ENCODE data around the gene PCSK5. TPM values are rescaled to one million over a fixed set of nuclear protein-coding genes. Genes with fewer than 3 reads are reported as not detected.
"Not testable (repeated sequence)": the region's sequence is repeated elsewhere in the genome, so short reads cannot be mapped to it uniquely, and the experiment has no call there.

Gene PCSK5
- total RNA-seq, 5 donors from 2014 or later (not counting 1 experiment from before 2014, with no cell fraction given) = 9.1 to 24.1 (median 12.7) TPM

DNA sequence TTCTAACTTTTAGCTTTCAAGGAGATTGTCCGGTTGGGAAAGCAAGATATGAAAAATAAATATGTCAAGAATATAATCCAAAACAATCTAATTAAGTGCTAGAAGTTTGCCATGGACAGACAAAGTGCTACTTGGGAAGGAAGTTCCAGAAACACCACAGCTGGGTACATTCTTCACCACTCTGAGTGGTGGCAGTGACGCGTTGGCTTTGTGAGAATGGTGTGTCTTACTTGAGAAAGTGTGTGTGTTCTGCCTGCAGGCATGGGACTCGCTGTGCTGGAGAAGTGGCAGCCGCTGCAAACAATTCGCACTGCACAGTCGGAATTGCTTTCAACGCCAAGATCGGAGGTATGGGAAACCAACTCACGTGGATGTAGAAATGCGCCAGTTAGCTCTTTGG lies 177.2 kb downstream of the PCSK5 start:
- ChIA-PET POLR2A (no interaction called here), CTCF (no interaction called here)
- H3K27me3 ChIP-seq (replicated peaks in 1 of 2; ENCODE audit: control insufficient read depth in 2 of 2, extremely low read depth in 1 of 2, insufficient read depth in 2 of 2, low read length in 1 of 2) = no peaks in the 10 kb centered on the region
- H3K4me1 Mint-ChIP-seq = peaks cover 2 to 14% (median 9%) of the 10 kb centered on the region in 3 donors
- H3K27ac ChIP-seq (ENCODE audit: low read length) = no peak overlapping the region
- DNase-seq (no peak), ATAC-seq (replicated peaks in 1 of 4) (no peak)
- no peaks in the 10 kb centered on the region for H3K9me3 ChIP-seq
- no peaks in the 10 kb centered on the region for H3K27me3 Mint-ChIP-seq
- H3K36me3 Mint-ChIP-seq = peaks cover 30% of the 10 kb centered on the region
- H3K27ac Mint-ChIP-seq = no peak overlapping the region
- H3K9me3 Mint-ChIP-seq = peaks cover 0 to 3% (median 0%) of the 10 kb centered on the region in 3 donors
- H3K4me3 ChIP-seq (ENCODE audit: control insufficient read depth in 1 of 2, extremely low read depth in 1 of 2, low read length in 1 of 2) = no peak overlapping the region
- no peak overlapping the region for H3K4me3 Mint-ChIP-seq
- no peaks in the 10 kb centered on the region for H3K4me1 ChIP-seq (ENCODE audit: control insufficient read depth in 1 of 2, extremely low read depth in 1 of 2, insufficient read depth in 2 of 2, low read length in 2 of 2)
- peaks cover 0 to 2% of the 10 kb centered on the region in 2 donors for H3K36me3 ChIP-seq (ENCODE audit: control insufficient read depth in 2 of 2, extremely low read depth in 1 of 2, insufficient read depth in 1 of 2, low read length in 1 of 2)
- WGBS (ENCODE audit: insufficient coverage) = 98% methylated on average over 9 of the region's 11 CpGs

DNA sequence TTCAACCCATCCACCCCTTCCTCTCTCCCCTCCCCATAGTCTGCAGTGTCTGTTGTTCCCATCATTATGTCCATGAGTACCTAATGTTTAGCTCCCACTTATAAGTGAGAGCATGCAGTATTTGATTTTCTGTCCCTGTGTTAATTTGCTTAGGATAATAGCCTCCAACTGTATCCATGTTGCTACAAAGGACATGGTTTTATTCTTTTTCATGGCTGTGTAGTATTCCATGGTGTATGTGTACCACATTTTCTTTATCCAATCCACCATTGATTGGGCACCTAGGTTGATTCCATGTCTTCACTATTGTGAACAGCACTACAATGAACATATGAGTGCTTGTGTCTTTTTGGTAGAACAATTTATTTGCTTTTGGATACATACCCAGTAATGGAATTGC lies 187.1 kb downstream of the PCSK5 start:
- peaks cover 4 to 10% (median 4%) of the 10 kb centered on the region in 3 donors for H3K4me1 Mint-ChIP-seq
- H3K27ac ChIP-seq (ENCODE audit: low read length) = no peak overlapping the region
- no peaks in the 10 kb centered on the region for H3K9me3 ChIP-seq
- H3K36me3 ChIP-seq (ENCODE audit: control insufficient read depth in 2 of 2, extremely low read depth in 1 of 2, insufficient read depth in 1 of 2, low read length in 1 of 2) = no peaks in the 10 kb centered on the region
- no peak overlapping the region for H3K4me3 ChIP-seq (ENCODE audit: control insufficient read depth in 1 of 2, extremely low read depth in 1 of 2, low read length in 1 of 2)
- H3K27me3 ChIP-seq (replicated peaks in 1 of 2; ENCODE audit: control insufficient read depth in 2 of 2, extremely low read depth in 1 of 2, insufficient read depth in 2 of 2, low read length in 1 of 2) = no peaks in the 10 kb centered on the region
- H3K9me3 Mint-ChIP-seq = peaks cover 6 to 16% (median 7%) of the 10 kb centered on the region in 3 donors
- POLR2A ChIA-PET = no interaction called here
- no peak overlapping the region for H3K27ac Mint-ChIP-seq
- no peaks in the 10 kb centered on the region for H3K4me1 ChIP-seq (ENCODE audit: control insufficient read depth in 1 of 2, extremely low read depth in 1 of 2, insufficient read depth in 2 of 2, low read length in 2 of 2)
- H3K4me3 Mint-ChIP-seq = no peak overlapping the region
- ATAC-seq (replicated peaks in 1 of 4) (no peak), DNase-seq (no peak)
- H3K27me3 Mint-ChIP-seq = no peaks in the 10 kb centered on the region
- CTCF ChIA-PET = no interaction called here
- H3K36me3 Mint-ChIP-seq = peaks cover 51% of the 10 kb centered on the region

GRCh38 chr9:76081281-76081680 lies 190.8 kb downstream of the PCSK5 start:
- Mint-ChIP-seq H3K36me3 (peaks cover 40% of the 10 kb centered on the region), H3K9me3 (peaks cover 6 to 16% (median 7%) of the 10 kb centered on the region in 3 donors)
- H3K27me3 Mint-ChIP-seq; H3K9me3 ChIP-seq; H3K4me1 Mint-ChIP-seq; H3K27me3 ChIP-seq (replicated peaks in 1 of 2; ENCODE audit: control insufficient read depth in 2 of 2, extremely low read depth in 1 of 2, insufficient read depth in 2 of 2, low read length in 1 of 2); H3K4me1 ChIP-seq (ENCODE audit: control insufficient read depth in 1 of 2, extremely low read depth in 1 of 2, insufficient read depth in 2 of 2, low read length in 2 of 2); POLR2A ChIA-PET; H3K4me3 ChIP-seq (ENCODE audit: control insufficient read depth in 1 of 2, extremely low read depth in 1 of 2, low read length in 1 of 2); H3K4me3 Mint-ChIP-seq; H3K27ac Mint-ChIP-seq; DNase-seq; H3K36me3 ChIP-seq (ENCODE audit: control insufficient read depth in 2 of 2, extremely low read depth in 1 of 2, insufficient read depth in 1 of 2, low read length in 1 of 2); ATAC-seq (replicated peaks in 1 of 4); H3K27ac ChIP-seq (ENCODE audit: low read length); CTCF ChIA-PET: not testable (repeated sequence)
- WGBS (ENCODE audit: insufficient coverage) = no CpG with 5 or more reads among the region's 5 CpGs

GRCh38 chr9:76082057-76082456 lies 191.6 kb downstream of the PCSK5 start:
- DNase-seq = no peak
- Histone ChIP-seq H3K4me3 (ENCODE audit: control insufficient read depth in 1 of 2, extremely low read depth in 1 of 2, low read length in 1 of 2) (no peak overlapping the region), H3K36me3 (ENCODE audit: control insufficient read depth in 2 of 2, extremely low read depth in 1 of 2, insufficient read depth in 1 of 2, low read length in 1 of 2) (no peaks in the 10 kb centered on the region), H3K27me3 (replicated peaks in 1 of 2; ENCODE audit: control insufficient read depth in 2 of 2, extremely low read depth in 1 of 2, insufficient read depth in 2 of 2, low read length in 1 of 2) (no peaks in the 10 kb centered on the region), H3K27ac (ENCODE audit: low read length) (no peak overlapping the region), H3K9me3 (no peaks in the 10 kb centered on the region), H3K4me1 (ENCODE audit: control insufficient read depth in 1 of 2, extremely low read depth in 1 of 2, insufficient read depth in 2 of 2, low read length in 2 of 2) (no peaks in the 10 kb centered on the region)
- no peaks in the 10 kb centered on the region for H3K27me3 Mint-ChIP-seq
- ATAC-seq (replicated peaks in 1 of 4) = no peak
- H3K27ac Mint-ChIP-seq = no peak overlapping the region
- H3K4me3 Mint-ChIP-seq = no peak overlapping the region
- H3K4me1 Mint-ChIP-seq = no peaks in the 10 kb centered on the region
- ChIA-PET CTCF (no interaction called here), POLR2A (no interaction called here)
- H3K9me3 Mint-ChIP-seq = peaks cover 6 to 16% (median 7%) of the 10 kb centered on the region in 3 donors
- H3K36me3 Mint-ChIP-seq = peaks cover 37% of the 10 kb centered on the region

DNA sequence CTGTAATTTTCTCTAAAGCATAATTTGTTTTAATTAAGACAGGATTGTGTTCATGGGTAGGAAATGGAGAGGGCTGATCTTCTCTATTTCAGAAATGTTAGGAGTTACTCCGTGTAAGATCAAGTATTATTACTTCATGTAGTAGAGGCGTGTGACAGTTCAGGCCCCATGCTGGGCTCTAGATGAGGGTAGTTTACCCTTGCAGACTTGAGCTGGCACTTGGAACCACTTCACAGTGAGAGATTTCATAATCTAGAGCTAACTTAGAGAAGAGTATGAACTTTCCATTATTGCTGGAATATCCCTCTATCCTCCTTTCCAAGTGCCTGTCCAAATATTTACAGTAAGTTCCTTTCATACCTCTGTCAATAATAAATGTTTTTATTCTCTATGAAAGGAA lies 195.1 kb downstream of the PCSK5 start:
- peaks cover 0 to 6% (median 0%) of the 10 kb centered on the region in 3 donors for H3K4me1 Mint-ChIP-seq

DNA sequence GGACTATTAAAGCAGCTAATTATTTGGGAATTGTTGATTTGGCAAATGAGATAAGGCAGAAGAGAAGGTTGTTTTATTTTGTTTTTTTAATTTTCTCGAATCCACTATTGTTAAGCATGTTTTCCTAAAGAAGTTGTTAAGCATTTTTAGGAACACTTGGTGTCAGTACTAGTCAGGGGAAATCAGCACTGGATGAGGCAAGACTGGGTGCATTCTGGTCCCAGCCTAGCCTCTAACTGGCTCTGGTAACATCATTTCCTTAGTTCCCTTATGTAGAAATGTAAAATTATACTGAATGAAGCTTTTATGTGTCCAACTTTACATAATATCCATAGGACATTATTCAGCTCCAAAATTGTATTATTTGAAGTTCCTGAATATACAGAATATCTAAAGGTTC lies 196.1 kb downstream of the PCSK5 start:
- Mint-ChIP-seq H3K4me1 (peaks cover 0 to 6% (median 0%) of the 10 kb centered on the region in 3 donors), H3K36me3 (peaks cover 10% of the 10 kb centered on the region), H3K9me3 (no peaks in the 10 kb centered on the region), H3K4me3 (no peak overlapping the region), H3K27ac (no peak overlapping the region), H3K27me3 (no peaks in the 10 kb centered on the region)
- Histone ChIP-seq H3K27me3 (replicated peaks in 1 of 2; ENCODE audit: control insufficient read depth in 2 of 2, extremely low read depth in 1 of 2, insufficient read depth in 2 of 2, low read length in 1 of 2) (no peaks in the 10 kb centered on the region), H3K4me3 (ENCODE audit: control insufficient read depth in 1 of 2, extremely low read depth in 1 of 2, low read length in 1 of 2) (no peak overlapping the region), H3K27ac (ENCODE audit: low read length) (no peak overlapping the region), H3K4me1 (ENCODE audit: control insufficient read depth in 1 of 2, extremely low read depth in 1 of 2, insufficient read depth in 2 of 2, low read length in 2 of 2) (no peaks in the 10 kb centered on the region), H3K36me3 (ENCODE audit: control insufficient read depth in 2 of 2, extremely low read depth in 1 of 2, insufficient read depth in 1 of 2, low read length in 1 of 2) (no peaks in the 10 kb centered on the region), H3K9me3 (no peaks in the 10 kb centered on the region)
- 100% methylated on average over 1 of the region's 1 CpG for WGBS (ENCODE audit: insufficient coverage)
- ATAC-seq (replicated peaks in 1 of 4) (no peak), DNase-seq (no peak)
- POLR2A ChIA-PET = no interaction called here
- CTCF ChIA-PET = interaction anchor here in 1 of 2 donors (0.5 to 1.0 kb wide), 2 partner anchors 21 to 156 kb away, joined by 3 read pairs; no protein-coding TSS in a partner anchor

More for the DNA sequence above, 195.1 kb downstream of the PCSK5 start:
- no peak overlapping the region for H3K4me3 ChIP-seq (ENCODE audit: control insufficient read depth in 1 of 2, extremely low read depth in 1 of 2, low read length in 1 of 2)
- H3K27ac ChIP-seq (ENCODE audit: low read length) = no peak overlapping the region
- no peak for ATAC-seq (replicated peaks in 1 of 4)
- WGBS (ENCODE audit: insufficient coverage) = 83% methylated on average over 1 of the region's 2 CpGs
- ChIA-PET CTCF (interaction anchor here in 1 of 2 donors (1.0 kb wide), 1 partner anchor 20 kb away, joined by 3 read pairs; no protein-coding TSS in a partner anchor), POLR2A (no interaction called here)
- H3K4me1 ChIP-seq (ENCODE audit: control insufficient read depth in 1 of 2, extremely low read depth in 1 of 2, insufficient read depth in 2 of 2, low read length in 2 of 2) = no peaks in the 10 kb centered on the region
- H3K4me3 Mint-ChIP-seq = no peak overlapping the region
- no peaks in the 10 kb centered on the region for H3K9me3 Mint-ChIP-seq
- H3K27ac Mint-ChIP-seq = no peak overlapping the region
- peaks cover 10% of the 10 kb centered on the region for H3K36me3 Mint-ChIP-seq
- no peaks in the 10 kb centered on the region for H3K27me3 Mint-ChIP-seq
- H3K9me3 ChIP-seq = no peaks in the 10 kb centered on the region
- DNase-seq = no peak
- no peaks in the 10 kb centered on the region for H3K36me3 ChIP-seq (ENCODE audit: control insufficient read depth in 2 of 2, extremely low read depth in 1 of 2, insufficient read depth in 1 of 2, low read length in 1 of 2)
- H3K27me3 ChIP-seq (replicated peaks in 1 of 2; ENCODE audit: control insufficient read depth in 2 of 2, extremely low read depth in 1 of 2, insufficient read depth in 2 of 2, low read length in 1 of 2) = no peaks in the 10 kb centered on the region

DNA sequence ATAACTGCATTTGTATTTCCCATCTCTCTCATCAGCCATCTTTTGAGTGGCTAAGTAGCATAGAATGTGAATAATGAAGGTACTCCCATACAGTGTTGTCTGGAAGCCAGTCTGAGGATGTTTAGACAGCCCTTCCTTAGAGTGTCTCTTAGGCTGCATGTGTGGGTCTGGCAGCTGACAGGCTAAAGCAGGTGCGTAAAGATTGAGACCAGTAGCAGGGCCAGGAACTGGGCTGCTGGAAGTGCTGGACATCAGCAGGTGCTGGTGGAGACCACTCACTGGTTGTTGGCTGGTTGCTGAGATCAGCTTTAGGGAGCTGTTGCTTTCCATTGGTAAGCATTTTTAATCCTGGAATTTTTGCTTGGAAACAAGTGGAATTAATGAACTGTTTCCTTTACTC lies 197.5 kb downstream of the PCSK5 start:
- Mint-ChIP-seq H3K9me3 (no peaks in the 10 kb centered on the region), H3K4me3 (no peak overlapping the region), H3K27me3 (no peaks in the 10 kb centered on the region), H3K4me1 (peaks cover 0 to 6% (median 0%) of the 10 kb centered on the region in 3 donors), H3K36me3 (peaks cover 10% of the 10 kb centered on the region), H3K27ac (no peak overlapping the region)
- POLR2A ChIA-PET = no interaction called here
- Histone ChIP-seq H3K4me1 (ENCODE audit: control insufficient read depth in 1 of 2, extremely low read depth in 1 of 2, insufficient read depth in 2 of 2, low read length in 2 of 2) (no peaks in the 10 kb centered on the region), H3K9me3 (no peaks in the 10 kb centered on the region), H3K27ac (ENCODE audit: low read length) (no peak overlapping the region), H3K27me3 (replicated peaks in 1 of 2; ENCODE audit: control insufficient read depth in 2 of 2, extremely low read depth in 1 of 2, insufficient read depth in 2 of 2, low read length in 1 of 2) (no peaks in the 10 kb centered on the region), H3K36me3 (ENCODE audit: control insufficient read depth in 2 of 2, extremely low read depth in 1 of 2, insufficient read depth in 1 of 2, low read length in 1 of 2) (no peaks in the 10 kb centered on the region), H3K4me3 (ENCODE audit: control insufficient read depth in 1 of 2, extremely low read depth in 1 of 2, low read length in 1 of 2) (no peak overlapping the region)
- no CpG with 5 or more reads among the region's 1 CpG for WGBS (ENCODE audit: insufficient coverage)
- CTCF ChIA-PET = no interaction called here
- no peak for DNase-seq
- ATAC-seq (replicated peaks in 1 of 4) = no peak
